Endothelial cell of umbilical vein (primary cell): ENCODE results near the gene CCR2. TPM values are rescaled to one million over a fixed set of nuclear protein-coding genes. Genes with fewer than 3 reads are reported as not detected.

Experiments
- BruUV-seq: library from RNA; stranded (reverse); fragments of 400-500 nt; replicated peaks from 2 replicates; lab custom pipeline; 2021; lab: Mats Ljungman, UMichigan
- CTCF ChIA-PET: fragments of 300-600, 350-600 bp; sonication (Branson Sonifier 250); formaldehyde crosslinking; loops from one replicate; lab custom pipeline; 2021; ENCODE audit warnings: antibody characterized with exemption, inconsistent platforms; lab: Charles Lee
- POLR2A ChIA-PET: fragments of 300-600, 350-600 bp; sonication (Branson Sonifier 250); formaldehyde crosslinking; loops from one replicate; lab custom pipeline; 2021; ENCODE audit warnings: antibody characterized with exemption, inconsistent platforms; lab: Charles Lee
- DNase-seq: peaks from one replicate; pipeline ENCODE4 v3.0.0-alpha.2; 2011; ENCODE audit warnings: low read depth, low spot score
- FAIRE-seq: peaks from 2 replicates; lab custom pipeline; 2011; peaks lifted over from hg19 to GRCh38; lab: Jason Lieb, UNC
- H2AFZ ChIP-seq: 2 replicates; pipeline ENCODE4 v1.6.0; 2012; ENCODE audit warnings: low read depth, low read length, control low read depth, inconsistent platforms
- H3K27ac ChIP-seq: 2 replicates; pipeline ENCODE4 v1.5.1; 2011; ENCODE audit warnings: low read depth, mild to moderate bottlenecking, control low read depth, low read length, moderate library complexity; ENCODE audit not compliant: insufficient read depth
- H3K27me3 ChIP-seq, 2 experiments: 2 replicates each; pipeline versions ENCODE4 v1.6.0 to v1.6.1; 2011; ENCODE audit warnings: low read length in 2 of 2, mixed read lengths in 1 of 2; ENCODE audit not compliant: control insufficient read depth in 2 of 2, insufficient read depth in 2 of 2
- H3K36me3 ChIP-seq, 2 experiments: 2 replicates in 1 of 2; 3 replicates in 1 of 2; pipeline ENCODE4 v1.5.1; 2011; ENCODE audit warnings: low read length in 2 of 2, mild to moderate bottlenecking in 1 of 2, moderate library complexity in 1 of 2; ENCODE audit not compliant: control insufficient read depth in 2 of 2, insufficient read depth in 2 of 2; ENCODE audit errors: extremely low read depth in 1 of 2
- H3K4me1 ChIP-seq: 3 replicates; pipeline ENCODE4 v1.5.1; 2011; ENCODE audit warnings: mild to moderate bottlenecking, low read length; ENCODE audit not compliant: control insufficient read depth, insufficient read depth; ENCODE audit errors: extremely low read depth
- H3K4me2 ChIP-seq: 2 replicates; pipeline ENCODE4 v1.6.1; 2011; ENCODE audit warnings: low read length, control low read depth, mixed read lengths; ENCODE audit not compliant: insufficient read depth
- H3K4me3 ChIP-seq, 3 experiments: fragments of 200-600 bp in 1 of 3; sonication (generic), shearing (Covaris generic) in 1 of 3; replicated peaks in 1 of 3; 2 replicates each; pipeline ENCODE4 v1.5.1; 2011 to 2016; ENCODE audit warnings: control low read depth in 3 of 3, low read length in 3 of 3, mild to moderate bottlenecking in 2 of 3, inconsistent platforms in 1 of 3, low read depth in 1 of 3, moderate library complexity in 1 of 3; ENCODE audit not compliant: insufficient read depth in 1 of 3
- H3K79me2 ChIP-seq: 2 replicates; pipeline ENCODE4 v1.6.0; 2012; ENCODE audit warnings: low read length, inconsistent platforms; ENCODE audit not compliant: control insufficient read depth, insufficient read depth
- H3K9ac ChIP-seq: replicated peaks from 2 replicates; pipeline ENCODE3; 2011; ENCODE audit warnings: low read length, control low read depth; ENCODE audit not compliant: insufficient read depth; ENCODE audit errors: extremely low read depth
- H3K9me1 ChIP-seq: replicated peaks from 3 replicates; pipeline ENCODE4 v1.6.0; 2011; ENCODE audit warnings: mild to moderate bottlenecking, low read length; ENCODE audit not compliant: control insufficient read depth, insufficient read depth; ENCODE audit errors: extremely low read depth
- H3K9me3 ChIP-seq: replicated peaks from 2 replicates; pipeline ENCODE4 v1.5.1; 2012; ENCODE audit warnings: low read length, inconsistent platforms; ENCODE audit not compliant: control insufficient read depth, insufficient read depth
- H4K20me1 ChIP-seq: replicated peaks from 2 replicates; pipeline ENCODE3; 2011; ENCODE audit warnings: mild to moderate bottlenecking, low read length; ENCODE audit not compliant: control insufficient read depth, insufficient read depth; ENCODE audit errors: extremely low read depth
- CTCF ChIP-seq, 2 donors: IDR thresholded peaks; 1 replicate in 1 of 2; 2 replicates in 1 of 2; pipeline ENCODE4 v1.5.1; 2011; ENCODE audit warnings: low read length in 2 of 2, mild to moderate bottlenecking in 2 of 2, moderate library complexity in 2 of 2, control low read depth in 1 of 2, inconsistent platforms in 1 of 2, low read depth in 1 of 2; ENCODE audit not compliant: insufficient read depth in 1 of 2; ENCODE audit errors: extremely low read depth in 1 of 2
- EZH2 ChIP-seq: IDR thresholded peaks from 2 replicates; pipeline ENCODE4 v1.6.1; 2012; ENCODE audit warnings: borderline replicate concordance, low read depth, mild to moderate bottlenecking, moderate library complexity, low read length, inconsistent platforms; ENCODE audit not compliant: severe bottlenecking
- FOS ChIP-seq: IDR thresholded peaks from 2 replicates; pipeline ENCODE4 v1.6.1; 2011; ENCODE audit warnings: mild to moderate bottlenecking, low read length, moderate library complexity, borderline replicate concordance; ENCODE audit not compliant: insufficient read depth
- GATA2 ChIP-seq: IDR thresholded peaks from 2 replicates; pipeline ENCODE4 v1.7.0; 2011; ENCODE audit warnings: low read depth, mild to moderate bottlenecking, moderate library complexity, mixed read lengths, low read length; ENCODE audit not compliant: insufficient read length, insufficient read depth
- JUN ChIP-seq: IDR thresholded peaks from 2 replicates; pipeline ENCODE4 v1.6.1; 2011; ENCODE audit warnings: borderline replicate concordance, low read depth; ENCODE audit not compliant: insufficient read length, insufficient read depth
- MAX ChIP-seq: IDR thresholded peaks from 2 replicates; pipeline ENCODE4 v1.6.1; 2011; ENCODE audit not compliant: insufficient read depth, insufficient read length
- MYC ChIP-seq: IDR thresholded peaks from one replicate; pipeline ENCODE4 v1.6.1; 2011; ENCODE audit warnings: mild to moderate bottlenecking, low read depth, low read length
- POLR2A ChIP-seq: IDR thresholded peaks from 2 replicates; pipeline ENCODE4 v1.6.1; 2012; ENCODE audit warnings: low read depth, mild to moderate bottlenecking, control low read depth, low read length
- POLR2AphosphoS5 ChIP-seq: IDR thresholded peaks from 2 replicates; pipeline ENCODE4 v1.6.1; 2012; ENCODE audit warnings: low read depth, mild to moderate bottlenecking, control low read depth, low read length, moderate library complexity; ENCODE audit not compliant: insufficient read depth
- dilution Hi-C: fragments of 300-500 bp; cut with MboI; formaldehyde crosslinking; loops from one replicate; pipeline ENCODE4 v1.15.0; 2019; ENCODE audit warnings: low sequenced_read_pairs; ENCODE audit not compliant: extremely low pct_ligation_motif_present
- intact Hi-C: fragments of 100-400 bp; cut with micrococcal nuclease; formaldehyde crosslinking; loops from one replicate; pipeline ENCODE4 v1.10.0; 2022
- polyA plus RNA-seq, 4 experiments: library from polyadenylated mRNA; depleted of rRNA in 3 of 4; stranded (reverse) in 3 of 4; unstranded in 1 of 4; fragments of >200 nt; gene quantifications; 2 replicates each; pipeline versions ENCODE4 v1.2.1 to v1.2.3, GENCODE V29; 2011 to 2012; ENCODE audit warnings: missing spikeins in 1 of 4
- total RNA-seq: library from RNA; stranded (reverse); gene quantifications from 2 replicates; pipeline ENCODE4 v1.2.3, GENCODE V29; 2021

CCR2 gene
- total and polyA plus RNA-seq, 2 donors (not counting 3 experiments of a cell fraction or from before 2014, with no cell fraction given) = not detected

GRCh38 chr3:46350262-46350565, 3.7 kb upstream of the CCR2 start:
- Histone ChIP-seq H3K27me3 (peaks cover 4 to 11% of the 10 kb centered on the region in 2 experiments), H3K9ac (no peak overlapping the region), H3K9me3 (no peaks in the 10 kb centered on the region), H3K4me3 (no peak overlapping the region), H2AFZ (no peak overlapping the region), H4K20me1 (no peaks in the 10 kb centered on the region), H3K36me3 (no peaks in the 10 kb centered on the region), H3K79me2 (no peaks in the 10 kb centered on the region), H3K4me2 (no peak overlapping the region), H3K27ac (no peak overlapping the region), H3K9me1 (no peaks in the 10 kb centered on the region), H3K4me1 (no peaks in the 10 kb centered on the region)
- intact Hi-C loops (no loop called here), dilution Hi-C loops (no loop called here)
- FAIRE-seq (no peak), DNase-seq (no peak)
- ChIA-PET CTCF (no interaction called here), POLR2A (no interaction called here)
- no peak for TF ChIP-seq EZH2
- no peak for TF ChIP-seq FOS
- no peak for TF ChIP-seq JUN
- no peak for TF ChIP-seq POLR2AphosphoS5
- no peak for TF ChIP-seq MYC
- no peak for TF ChIP-seq GATA2
- no peak for TF ChIP-seq CTCF (IDR thresholded peaks at IDR 0.05; ENCODE audit: extremely low read depth in 1 of 2, insufficient read depth in 1 of 2, low read depth in 1 of 2, low read length in 2 of 2)
- no peak for TF ChIP-seq POLR2A
- TF ChIP-seq MAX = no peak
- BruUV-seq = no TSS peak
